Measurements from ENCODE around the gene NUP62CL. TPM values are rescaled to one million over a fixed set of nuclear protein-coding genes. Genes with fewer than 3 reads are reported as not detected.

Gene NUP62CL
- total RNA-seq, 5 donors from 2014 or later (not counting 1 experiment from before 2014, with no cell fraction given), result 0.26 to 4.0 (median 3.7) TPM

Other genes with a start within 250 kb of the NUP62CL start
- 10 to 100 TPM in 3 of 5 donors, 1 to 10 TPM in 2; 8.8 to 12.1 (median 10.2) TPM for gene MORC4, start 206.2 kb downstream of the NUP62CL start, total RNA-seq
- gene RBM41, start 87.6 kb downstream of the NUP62CL start, total RNA-seq, result 10 to 100 TPM; 13.4 to 26.2 (median 18.9) TPM
- gene DNAAF6, start 178 bp upstream of the NUP62CL start, total RNA-seq, result not detected
- gene FRMPD3, start 243.2 kb upstream of the NUP62CL start, total RNA-seq, result 1 to 10 TPM in 2 of 5 donors, under 1 TPM in 3; 0.12 to 1.6 (median 0.86) TPM

All from T-cell (primary cell).